Left lung (tissue), 10 donors: ENCODE results near the gene TTC1. TPM values are rescaled to one million over a fixed set of nuclear protein-coding genes. Genes with fewer than 3 reads are reported as not detected.
"Not testable (repeated sequence)": the region's sequence is repeated elsewhere in the genome, so short reads cannot be mapped to it uniquely, and the experiment has no call there.

ENCODE experiments used
- ATAC-seq: fragments of 200-7000 bp; cut with Tn5 transposase; one replicate; pipeline ENCODE4 v1.9.1; 2020; ENCODE audit warnings: moderate library complexity
- DNase-seq, 4 donors: peaks; one replicate each; pipeline ENCODE4 v3.0.0-alpha.2; 2013 to 2020
- H3K27ac ChIP-seq, 2 donors: fragments of 200-600 bp; sonication (generic) in 1 of 2; one replicate each; pipeline versions ENCODE4 v1.5.0 to v1.8.0; 2020 to 2021
- H3K27me3 ChIP-seq, 2 donors: fragments of 200-600 bp; sonication (generic) in 1 of 2; one replicate each; pipeline versions ENCODE4 v1.5.0 to v1.8.0; 2020 to 2021
- H3K36me3 ChIP-seq, 2 donors: fragments of 200-600 bp; sonication (generic) in 1 of 2; one replicate each; pipeline versions ENCODE4 v1.5.0 to v1.8.0; 2020 to 2021
- H3K4me1 ChIP-seq, 2 donors: fragments of 200-600 bp; one replicate each; pipeline ENCODE4 v1.8.0; 2021
- H3K4me3 ChIP-seq, 2 donors: fragments of 200-600 bp; sonication (generic) in 1 of 2; one replicate each; pipeline versions ENCODE4 v1.5.0 to v1.8.0; 2020 to 2021; ENCODE audit warnings: mild to moderate bottlenecking in 1 of 2
- H3K9me3 ChIP-seq, 2 donors: fragments of 200-600 bp; sonication (generic) in 1 of 2; one replicate each; pipeline versions ENCODE4 v1.5.0 to v1.8.0; 2020 to 2021
- CTCF ChIP-seq, 2 donors: fragments of 200-600 bp; sonication (generic) in 1 of 2; IDR thresholded peaks; one replicate each; pipeline versions ENCODE4 v1.5.0 to v1.8.0; 2021; ENCODE audit warnings: antibody characterized with exemption in 2 of 2
- intact Hi-C, 2 donors: fragments of 100-400 bp; cut with DNase I; formaldehyde crosslinking; loops; one replicate each; pipeline versions ENCODE4 v1.11.2 to v1.14.2; 2022
- polyA plus RNA-seq, 6 donors: library from polyadenylated mRNA; unstranded; fragments of 120-200 nt; gene quantifications; one replicate each; pipeline ENCODE4 v1.2.1, GENCODE V29; 2013; ENCODE audit not compliant: insufficient read length in 6 of 6
- total RNA-seq, 2 donors: library from RNA; stranded (reverse); fragmentation: NEBNext Ultra II Directional; extraction: Animal tissue kit (Norgen Biotek cat#: 25700); gene quantifications; one replicate each; pipeline ENCODE4 v1.2.1, GENCODE V29; 2021
- donor health status: DM: no; HTN: yes; CAD: no.
- donor health status: DM: no; HTN: no; CAD: no.

The TTC1 gene
- total and polyA plus RNA-seq, 8 donors: 43.1 to 58.5 (median 53.5) TPM

DNA sequence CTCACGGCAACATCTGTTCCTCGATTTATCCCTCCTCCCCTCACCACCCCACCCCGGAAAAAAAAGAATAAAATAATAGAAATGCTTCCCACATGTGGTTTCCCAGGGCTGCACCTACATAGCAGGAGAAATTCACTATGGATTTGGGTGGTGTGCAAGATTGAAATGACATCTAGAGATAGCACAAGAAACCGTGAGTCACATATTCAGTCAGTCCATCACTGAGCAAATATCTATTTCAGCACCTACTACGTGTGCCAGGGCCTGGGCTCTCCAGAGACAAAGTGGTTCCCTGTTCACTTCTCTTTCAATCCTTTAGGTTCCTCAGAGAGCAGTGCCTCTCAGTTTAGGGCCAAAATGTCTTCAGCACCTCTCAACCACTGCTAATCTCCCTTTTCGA is 45.0 kb upstream of the TTC1 start:
- intact Hi-C loops: loop anchor here in 1 of 2 donors (10.0 kb wide), 1 partner anchor 519 kb away; no protein-coding TSS in a partner anchor
- Histone ChIP-seq H3K4me1 (no peaks in the 10 kb centered on the region), H3K36me3 (no peaks in the 10 kb centered on the region), H3K27ac (no peak overlapping the region), H3K4me3 (no peak overlapping the region), H3K27me3 (peaks cover 0 to 24% of the 10 kb centered on the region in 2 donors), H3K9me3 (no peaks in the 10 kb centered on the region)
- DNase-seq (no peak), ATAC-seq (no peak)
- no peak for TF ChIP-seq CTCF (IDR thresholded peaks at IDR 0.05)

DNA sequence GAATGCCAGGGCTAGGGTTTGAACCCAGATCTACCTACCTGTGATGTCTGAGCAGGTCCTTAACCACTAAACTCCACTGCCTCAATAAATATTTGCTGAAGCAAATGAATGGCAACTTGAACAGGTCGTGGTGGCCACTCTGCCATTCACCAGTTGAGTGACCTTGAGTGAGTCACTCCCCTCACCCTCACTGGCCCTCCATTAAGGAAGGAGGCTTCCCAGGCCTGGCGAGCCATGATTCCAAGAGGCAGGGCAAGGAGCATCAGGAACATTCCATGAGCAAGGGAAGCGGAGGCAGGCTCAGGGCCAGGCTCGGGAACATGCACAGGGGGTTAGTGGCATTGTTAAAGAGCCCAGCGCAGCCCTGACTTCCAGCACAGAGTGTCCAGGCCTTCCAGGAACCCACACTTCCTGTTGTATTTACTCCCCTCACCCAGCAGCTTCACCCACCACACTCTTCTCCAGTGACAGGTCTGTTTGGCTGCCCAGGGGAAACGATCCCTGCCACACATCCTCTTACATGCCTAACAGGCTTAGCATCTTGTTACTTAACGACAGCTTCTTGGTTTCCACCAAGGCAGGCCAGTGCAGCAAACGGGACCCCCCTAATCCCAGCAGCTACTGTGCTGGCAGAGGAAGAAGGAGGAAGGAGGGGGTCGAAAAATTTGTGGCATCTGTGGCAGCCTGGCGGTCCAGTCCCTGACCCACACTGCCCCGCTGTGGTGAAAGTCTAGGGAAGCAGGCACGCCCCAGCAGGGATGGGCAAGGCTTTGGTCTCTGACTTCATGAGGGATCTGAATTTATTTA is 43.7 kb upstream of the TTC1 start:
- DNase-seq (peak in 3 of 4 donors; percentile 52 to 70 (median 58)), ATAC-seq (peak; percentile 93)
- Histone ChIP-seq H3K36me3 (no peaks in the 10 kb centered on the region), H3K4me3 (no peak overlapping the region), H3K27me3 (peaks cover 2 to 27% of the 10 kb centered on the region in 2 donors), H3K9me3 (no peaks in the 10 kb centered on the region), H3K27ac (no peak overlapping the region), H3K4me1 (no peaks in the 10 kb centered on the region)
- peak; percentile 59 to 71 for TF ChIP-seq CTCF (IDR thresholded peaks at IDR 0.05)
- intact Hi-C loops: loop anchor here in 1 of 2 donors (10.0 kb wide), 1 partner anchor 520 kb away; no protein-coding TSS in a partner anchor

DNA sequence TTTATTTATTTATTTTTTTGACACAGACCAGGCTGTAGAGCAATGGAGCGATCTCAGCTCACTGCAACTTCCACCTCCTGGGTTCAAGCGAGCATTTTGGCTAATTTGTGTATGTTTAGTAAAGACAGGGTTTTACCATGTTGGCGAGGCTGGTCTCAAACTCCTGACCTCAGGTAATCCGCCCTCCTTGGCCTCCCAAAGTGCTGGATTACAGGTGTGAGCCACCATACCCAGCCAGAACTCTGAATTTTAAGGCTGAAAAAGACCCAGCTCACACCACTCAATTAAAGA is 43.2 kb upstream of the TTC1 start:
- H3K27ac ChIP-seq, H3K4me3 ChIP-seq, DNase-seq, H3K36me3 ChIP-seq, ATAC-seq, H3K9me3 ChIP-seq, H3K4me1 ChIP-seq: not testable (repeated sequence)
- peaks cover 7 to 32% of the 10 kb centered on the region in 2 donors for H3K27me3 ChIP-seq
- intact Hi-C loops: loop anchor here in 1 of 2 donors (10.0 kb wide), 1 partner anchor 521 kb away; no protein-coding TSS in a partner anchor

GRCh38 chr5:159969966-159970365 is 39.0 kb upstream of the TTC1 start:
- DNase-seq (no peak), ATAC-seq (no peak)
- no peak for TF ChIP-seq CTCF (IDR thresholded peaks at IDR 0.05)
- Histone ChIP-seq H3K4me1 (peaks cover 0 to 4% of the 10 kb centered on the region in 2 donors), H3K27ac (no peak overlapping the region), H3K9me3 (no peaks in the 10 kb centered on the region), H3K27me3 (peaks cover 32 to 72% of the 10 kb centered on the region in 2 donors), H3K4me3 (no peak overlapping the region), H3K36me3 (no peaks in the 10 kb centered on the region)
- intact Hi-C loops: loop anchor here in 1 of 2 donors (10.0 kb wide), 1 partner anchor 525 kb away; no protein-coding TSS in a partner anchor

- no peaks in the 10 kb centered on the region for H3K9me3 ChIP-seq
- intact Hi-C loops: no loop called here
- DNase-seq: no peak
- ATAC-seq: no peak
- H3K27me3 ChIP-seq: peaks cover 32 to 65% of the 10 kb centered on the region in 2 donors
- H3K4me1 ChIP-seq: peaks cover 0 to 4% of the 10 kb centered on the region in 2 donors
- no peak overlapping the region for H3K4me3 ChIP-seq
- TF ChIP-seq CTCF (IDR thresholded peaks at IDR 0.05): no peak
- no peak overlapping the region for H3K27ac ChIP-seq
- H3K36me3 ChIP-seq: no peaks in the 10 kb centered on the region
Observed at GRCh38 chr5:159971038-159971437, 37.9 kb upstream of the TTC1 start.
